Smooth muscle cell of the umbilical artery (primary cell): ENCODE data around the gene EDEM1. TPM values are rescaled to one million over a fixed set of nuclear protein-coding genes. Genes with fewer than 3 reads are reported as not detected.

Experiments
- total RNA-seq: library from RNA; depleted of rRNA; stranded (reverse); fragments of >200 nt; gene quantifications from 2 replicates; pipeline ENCODE4 v1.2.3, GENCODE V29; 2014

Gene EDEM1
- 38.3 and 59.9 TPM in 2 replicates for total RNA-seq

DNA sequence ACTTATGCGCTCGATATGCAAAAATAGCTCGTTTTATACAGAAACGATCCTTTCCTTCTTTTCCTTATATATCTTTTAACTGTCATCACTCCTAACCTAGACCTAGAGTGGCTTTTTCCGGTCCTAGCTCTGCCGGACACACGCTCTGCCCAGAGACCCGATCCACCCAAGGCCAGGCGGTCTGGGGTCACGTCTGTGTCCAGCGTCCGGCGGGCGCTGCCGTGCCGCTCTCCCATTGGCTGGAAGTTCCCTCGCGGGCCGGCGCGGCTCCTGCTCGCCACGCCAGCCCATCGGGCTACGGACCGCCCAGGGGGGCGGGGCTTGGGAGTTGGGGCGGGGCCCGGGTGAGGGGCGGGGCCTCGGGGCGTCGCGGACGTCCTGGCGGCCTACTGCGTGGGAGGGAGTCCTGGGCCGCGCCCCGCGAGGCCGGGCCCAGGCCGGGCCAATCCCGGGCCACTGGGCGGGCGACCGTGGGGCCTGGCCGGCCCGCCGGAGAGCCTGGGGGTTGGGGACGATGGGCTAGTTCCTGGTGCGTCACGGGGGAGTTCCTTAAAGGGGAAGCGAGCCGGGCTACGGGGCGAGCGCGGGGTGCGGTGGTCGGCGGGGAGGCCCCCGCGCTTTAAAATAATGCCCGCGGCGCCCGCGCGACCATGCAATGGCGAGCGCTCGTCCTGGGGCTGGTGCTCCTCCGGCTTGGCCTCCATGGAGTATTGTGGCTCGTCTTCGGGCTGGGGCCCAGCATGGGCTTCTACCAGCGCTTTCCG is at the start of gene EDEM1:
TSS of gene EDEM1 (plus strand) at position 552 of the 764 bp plus-strand sequence. CDS start at position 651, 99 bp downstream.

Other genes starting within 250 kb of the EDEM1 start
- 40.7 and 85.1 TPM in 2 replicates for gene BHLHE40, start 208.3 kb upstream of the EDEM1 start, total RNA-seq
- 76.5 and 135 TPM in 2 replicates for gene ARL8B, start 65.4 kb upstream of the EDEM1 start, total RNA-seq